Measurements from ENCODE around the gene LMO1.

The LMO1 gene

GRCh38 chr11:8294251-8294935 lies 30.7 kb upstream of the LMO1 start:
- H2AFZ ChIP-seq (ENCODE audit: low read depth, low read length): no peak overlapping the region
- H3K4me1 ChIP-seq (ENCODE audit: insufficient read depth, low read length): peaks cover 14% of the 10 kb centered on the region
- no peaks in the 10 kb centered on the region for H3K9me3 ChIP-seq (ENCODE audit: low read length)
- H3K27me3 ChIP-seq (ENCODE audit: insufficient read depth, low read length): peaks cover 5% of the 10 kb centered on the region
- no peak overlapping the region for H3K4me3 ChIP-seq (ENCODE audit: low read length)
- H3K36me3 ChIP-seq (ENCODE audit: insufficient read depth, low read length): no peaks in the 10 kb centered on the region

- peaks cover 26% of the 10 kb centered on the region for H3K4me1 ChIP-seq (ENCODE audit: insufficient read depth, low read length)
Observed at GRCh38 chr11:8293171-8293570, 29.5 kb upstream of the LMO1 start.

GRCh38 chr11:8292351-8292750 lies 28.7 kb upstream of the LMO1 start:
- peaks cover 26% of the 10 kb centered on the region for H3K4me1 ChIP-seq (ENCODE audit: insufficient read depth, low read length)
- no peak overlapping the region for H3K4me3 ChIP-seq (ENCODE audit: low read length)
- no peaks in the 10 kb centered on the region for H3K36me3 ChIP-seq (ENCODE audit: insufficient read depth, low read length)
- no peak overlapping the region for H2AFZ ChIP-seq (ENCODE audit: low read depth, low read length)
- no peaks in the 10 kb centered on the region for H3K9me3 ChIP-seq (ENCODE audit: low read length)
- peaks cover 5% of the 10 kb centered on the region for H3K27me3 ChIP-seq (ENCODE audit: insufficient read depth, low read length)

More at GRCh38 chr11:8293171-8293570, 29.5 kb upstream of the LMO1 start:
- H3K9me3 ChIP-seq (ENCODE audit: low read length): no peaks in the 10 kb centered on the region
- no peaks in the 10 kb centered on the region for H3K36me3 ChIP-seq (ENCODE audit: insufficient read depth, low read length)
- H3K4me3 ChIP-seq (ENCODE audit: low read length): no peak overlapping the region
- H3K27me3 ChIP-seq (ENCODE audit: insufficient read depth, low read length): peaks cover 5% of the 10 kb centered on the region
- no peak overlapping the region for H2AFZ ChIP-seq (ENCODE audit: low read depth, low read length)

GRCh38 chr11:8291421-8292350 lies 28.0 kb upstream of the LMO1 start:
- Histone ChIP-seq H3K27me3 (ENCODE audit: insufficient read depth, low read length) (peaks cover 5% of the 10 kb centered on the region), H2AFZ (ENCODE audit: low read depth, low read length) (no peak overlapping the region), H3K9me3 (ENCODE audit: low read length) (no peaks in the 10 kb centered on the region), H3K4me3 (ENCODE audit: low read length) (no peak overlapping the region), H3K36me3 (ENCODE audit: insufficient read depth, low read length) (no peaks in the 10 kb centered on the region), H3K4me1 (ENCODE audit: insufficient read depth, low read length) (peaks cover 21% of the 10 kb centered on the region)

- Histone ChIP-seq H3K4me1 (ENCODE audit: insufficient read depth, low read length) (peaks cover 20% of the 10 kb centered on the region), H3K27me3 (ENCODE audit: insufficient read depth, low read length) (peaks cover 5% of the 10 kb centered on the region), H3K36me3 (ENCODE audit: insufficient read depth, low read length) (no peaks in the 10 kb centered on the region), H2AFZ (ENCODE audit: low read depth, low read length) (no peak overlapping the region), H3K9me3 (ENCODE audit: low read length) (no peaks in the 10 kb centered on the region), H3K4me3 (ENCODE audit: low read length) (no peak overlapping the region)
Observed at GRCh38 chr11:8290081-8290810, 26.6 kb upstream of the LMO1 start.

GRCh38 chr11:8289492-8289918 lies 25.8 kb upstream of the LMO1 start:
- Histone ChIP-seq H3K4me1 (ENCODE audit: insufficient read depth, low read length) (peaks cover 23% of the 10 kb centered on the region), H3K36me3 (ENCODE audit: insufficient read depth, low read length) (no peaks in the 10 kb centered on the region), H3K4me3 (ENCODE audit: low read length) (no peak overlapping the region), H3K27me3 (ENCODE audit: insufficient read depth, low read length) (peaks cover 5% of the 10 kb centered on the region), H3K9me3 (ENCODE audit: low read length) (no peaks in the 10 kb centered on the region), H2AFZ (ENCODE audit: low read depth, low read length) (peak overlapping the region; percentile 7)

GRCh38 chr11:8288824-8289491 lies 25.3 kb upstream of the LMO1 start:
- H3K27me3 ChIP-seq (ENCODE audit: insufficient read depth, low read length): peaks cover 5% of the 10 kb centered on the region
- H3K9me3 ChIP-seq (ENCODE audit: low read length): no peaks in the 10 kb centered on the region
- H3K4me3 ChIP-seq (ENCODE audit: low read length): no peak overlapping the region
- peaks cover 28% of the 10 kb centered on the region for H3K4me1 ChIP-seq (ENCODE audit: insufficient read depth, low read length)
- H2AFZ ChIP-seq (ENCODE audit: low read depth, low read length): peak overlapping the region; percentile 7
- H3K36me3 ChIP-seq (ENCODE audit: insufficient read depth, low read length): no peaks in the 10 kb centered on the region

- Histone ChIP-seq H2AFZ (ENCODE audit: low read depth, low read length) (no peak overlapping the region), H3K27me3 (ENCODE audit: insufficient read depth, low read length) (no peaks in the 10 kb centered on the region), H3K4me1 (ENCODE audit: insufficient read depth, low read length) (peaks cover 33% of the 10 kb centered on the region), H3K9me3 (ENCODE audit: low read length) (no peaks in the 10 kb centered on the region), H3K4me3 (ENCODE audit: low read length) (no peak overlapping the region), H3K36me3 (ENCODE audit: insufficient read depth, low read length) (no peaks in the 10 kb centered on the region)
Observed at GRCh38 chr11:8288166-8288772, 24.6 kb upstream of the LMO1 start.

- H3K36me3 ChIP-seq (ENCODE audit: insufficient read depth, low read length): no peaks in the 10 kb centered on the region
- H2AFZ ChIP-seq (ENCODE audit: low read depth, low read length): no peak overlapping the region
- no peaks in the 10 kb centered on the region for H3K27me3 ChIP-seq (ENCODE audit: insufficient read depth, low read length)
- no peaks in the 10 kb centered on the region for H3K9me3 ChIP-seq (ENCODE audit: low read length)
- peaks cover 39% of the 10 kb centered on the region for H3K4me1 ChIP-seq (ENCODE audit: insufficient read depth, low read length)
- no peak overlapping the region for H3K4me3 ChIP-seq (ENCODE audit: low read length)
Observed at GRCh38 chr11:8287703-8288102, 24.0 kb upstream of the LMO1 start.

- no peak overlapping the region for H2AFZ ChIP-seq (ENCODE audit: low read depth, low read length)
- no peaks in the 10 kb centered on the region for H3K9me3 ChIP-seq (ENCODE audit: low read length)
- no peaks in the 10 kb centered on the region for H3K36me3 ChIP-seq (ENCODE audit: insufficient read depth, low read length)
- H3K4me3 ChIP-seq (ENCODE audit: low read length): no peak overlapping the region
- H3K4me1 ChIP-seq (ENCODE audit: insufficient read depth, low read length): peaks cover 43% of the 10 kb centered on the region
- no peaks in the 10 kb centered on the region for H3K27me3 ChIP-seq (ENCODE audit: insufficient read depth, low read length)
Observed at GRCh38 chr11:8287297-8287696, 23.6 kb upstream of the LMO1 start.

GRCh38 chr11:8286886-8287285 lies 23.2 kb upstream of the LMO1 start:
- Histone ChIP-seq H3K4me3 (ENCODE audit: low read length) (no peak overlapping the region), H3K9me3 (ENCODE audit: low read length) (no peaks in the 10 kb centered on the region), H2AFZ (ENCODE audit: low read depth, low read length) (no peak overlapping the region), H3K4me1 (ENCODE audit: insufficient read depth, low read length) (peaks cover 43% of the 10 kb centered on the region), H3K36me3 (ENCODE audit: insufficient read depth, low read length) (no peaks in the 10 kb centered on the region), H3K27me3 (ENCODE audit: insufficient read depth, low read length) (no peaks in the 10 kb centered on the region)

- Histone ChIP-seq H3K9me3 (ENCODE audit: low read length) (no peaks in the 10 kb centered on the region), H3K27me3 (ENCODE audit: insufficient read depth, low read length) (no peaks in the 10 kb centered on the region), H3K36me3 (ENCODE audit: insufficient read depth, low read length) (no peaks in the 10 kb centered on the region), H3K4me3 (ENCODE audit: low read length) (no peak overlapping the region), H2AFZ (ENCODE audit: low read depth, low read length) (no peak overlapping the region), H3K4me1 (ENCODE audit: insufficient read depth, low read length) (peaks cover 43% of the 10 kb centered on the region)
Observed at GRCh38 chr11:8285796-8286195, 22.1 kb upstream of the LMO1 start.

All from neuron (in vitro differentiated cells).